ENCODE data around the gene THAP5. TPM values are rescaled to one million over a fixed set of nuclear protein-coding genes. Genes with fewer than 3 reads are reported as not detected.

The THAP5 gene
- polyA plus RNA-seq, 3 donors: 3.0 to 10.7 (median 9.9) TPM

DNA sequence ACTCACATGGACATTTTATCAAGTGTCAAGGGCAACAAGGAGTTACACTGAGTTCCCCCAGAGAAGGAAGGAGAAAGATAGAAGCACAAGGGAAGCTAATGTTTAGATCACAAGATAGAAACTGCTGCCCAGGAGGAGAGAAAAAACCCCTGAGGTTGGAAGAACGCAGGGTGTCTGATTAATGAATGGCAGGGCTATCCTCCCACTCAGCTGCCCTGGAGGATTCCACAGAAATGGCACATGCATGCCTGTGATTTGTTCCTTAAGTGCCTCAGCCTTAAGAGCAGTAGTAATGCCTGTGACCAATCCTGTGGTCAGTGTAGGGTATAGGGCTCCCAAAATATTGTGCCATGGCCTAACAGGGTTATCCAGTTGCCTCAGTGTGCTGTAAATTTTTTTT, 20.4 kb upstream of the THAP5 start:
- WGBS (ENCODE audit: insufficient coverage): 80% methylated on average over 1 of the region's 1 CpG
- TF ChIP-seq, protein P1, sequence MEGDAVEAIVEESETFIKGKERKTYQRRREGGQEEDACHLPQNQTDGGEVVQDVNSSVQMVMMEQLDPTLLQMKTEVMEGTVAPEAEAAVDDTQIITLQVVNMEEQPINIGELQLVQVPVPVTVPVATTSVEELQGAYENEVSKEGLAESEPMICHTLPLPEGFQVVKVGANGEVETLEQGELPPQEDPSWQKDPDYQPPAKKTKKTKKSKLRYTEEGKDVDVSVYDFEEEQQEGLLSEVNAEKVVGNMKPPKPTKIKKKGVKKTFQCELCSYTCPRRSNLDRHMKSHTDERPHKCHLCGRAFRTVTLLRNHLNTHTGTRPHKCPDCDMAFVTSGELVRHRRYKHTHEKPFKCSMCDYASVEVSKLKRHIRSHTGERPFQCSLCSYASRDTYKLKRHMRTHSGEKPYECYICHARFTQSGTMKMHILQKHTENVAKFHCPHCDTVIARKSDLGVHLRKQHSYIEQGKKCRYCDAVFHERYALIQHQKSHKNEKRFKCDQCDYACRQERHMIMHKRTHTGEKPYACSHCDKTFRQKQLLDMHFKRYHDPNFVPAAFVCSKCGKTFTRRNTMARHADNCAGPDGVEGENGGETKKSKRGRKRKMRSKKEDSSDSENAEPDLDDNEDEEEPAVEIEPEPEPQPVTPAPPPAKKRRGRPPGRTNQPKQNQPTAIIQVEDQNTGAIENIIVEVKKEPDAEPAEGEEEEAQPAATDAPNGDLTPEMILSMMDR (IDR thresholded peaks at IDR 0.05): no peak
- H2AFZ ChIP-seq (ENCODE audit: insufficient read depth, low read depth, low read length, poor library complexity, severe bottlenecking): no peak overlapping the region

DNA sequence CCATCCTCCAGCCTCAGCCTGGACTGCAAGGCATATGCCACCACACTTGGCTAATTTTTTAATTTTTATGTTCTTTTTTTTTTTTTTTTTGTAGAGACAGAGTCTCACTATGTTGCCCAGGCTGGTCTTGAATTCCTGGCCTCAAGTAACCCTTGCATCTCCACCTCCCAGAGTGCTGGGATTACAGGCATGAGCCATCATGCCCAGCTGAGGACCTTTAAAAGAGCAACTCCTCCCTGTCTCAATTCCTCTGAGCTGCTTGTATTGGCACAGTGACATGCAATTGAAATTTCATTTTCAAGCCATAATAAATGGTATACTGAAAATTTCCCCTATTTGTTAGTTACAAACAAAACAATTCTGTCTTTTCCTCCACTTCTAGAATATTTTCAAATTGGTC, 19.7 kb upstream of the THAP5 start:
- no peak for DNase-seq
- Histone ChIP-seq H3K36me3 (replicated peaks in 1 of 2; ENCODE audit: control insufficient read depth in 1 of 2, insufficient read depth in 2 of 2, low read length in 2 of 2) (no peaks in the 10 kb centered on the region), H3K9ac (ENCODE audit: insufficient read depth, low read length, poor library complexity, severe bottlenecking) (no peak overlapping the region), H3K4me1 (ENCODE audit: control insufficient read depth in 1 of 2, insufficient read depth in 2 of 2, low read length in 2 of 2) (no peaks in the 10 kb centered on the region), H3K4me3 (replicated peaks in 1 of 3; ENCODE audit: low read depth in 2 of 3, low read length in 3 of 3) (no peak overlapping the region), H3K9me3 (replicated peaks in 1 of 2; ENCODE audit: control insufficient read depth in 1 of 2, insufficient read depth in 1 of 2, low read length in 2 of 2) (no peaks in the 10 kb centered on the region), H3K79me2 (ENCODE audit: insufficient read depth, low read length) (no peaks in the 10 kb centered on the region), H3K27me3 (ENCODE audit: control insufficient read depth in 2 of 2, insufficient read depth in 2 of 2, low read length in 2 of 2) (no peaks in the 10 kb centered on the region), H3K4me2 (replicated peaks; ENCODE audit: extremely low read depth, low read length, poor library complexity, severe bottlenecking) (no peak overlapping the region), H4K20me1 (ENCODE audit: insufficient read depth, low read length) (no peaks in the 10 kb centered on the region), H2AFZ (ENCODE audit: insufficient read depth, low read depth, low read length, poor library complexity, severe bottlenecking) (no peak overlapping the region), H3K27ac (ENCODE audit: low read depth in 1 of 2, low read length in 2 of 2) (no peak overlapping the region)
- H3K9me3 Mint-ChIP-seq: peaks cover 0 to 3% (median 0%) of the 10 kb centered on the region in 7 donors
- H3K27me3 Mint-ChIP-seq (ENCODE audit: low read depth in 3 of 3): peaks cover 0 to 6% (median 0%) of the 10 kb centered on the region in 3 donors
- H3K4me3 Mint-ChIP-seq: no peak overlapping the region
- H3K27ac Mint-ChIP-seq: no peak overlapping the region
- TF ChIP-seq, protein P1 (IDR thresholded peaks at IDR 0.05): no peak
- no peaks in the 10 kb centered on the region for H3K36me3 Mint-ChIP-seq
- intact Hi-C loops (cut with micrococcal nuclease): no loop called here
- H3K4me1 Mint-ChIP-seq: no peaks in the 10 kb centered on the region

More for the DNA sequence above, 20.4 kb upstream of the THAP5 start:
- no peaks in the 10 kb centered on the region for H3K36me3 ChIP-seq (replicated peaks in 1 of 2; ENCODE audit: control insufficient read depth in 1 of 2, insufficient read depth in 2 of 2, low read length in 2 of 2)
- H3K4me1 ChIP-seq (ENCODE audit: control insufficient read depth in 1 of 2, insufficient read depth in 2 of 2, low read length in 2 of 2): no peaks in the 10 kb centered on the region
- H3K4me3 ChIP-seq (replicated peaks in 1 of 3; ENCODE audit: low read depth in 2 of 3, low read length in 3 of 3): no peak overlapping the region
- H3K27ac ChIP-seq (ENCODE audit: low read depth in 1 of 2, low read length in 2 of 2): no peak overlapping the region
- H3K4me3 Mint-ChIP-seq: no peak overlapping the region
- peaks cover 0 to 6% (median 0%) of the 10 kb centered on the region in 3 donors for H3K27me3 Mint-ChIP-seq (ENCODE audit: low read depth in 3 of 3)
- H4K20me1 ChIP-seq (ENCODE audit: insufficient read depth, low read length): no peaks in the 10 kb centered on the region
- H3K27ac Mint-ChIP-seq: no peak overlapping the region
- H3K9me3 Mint-ChIP-seq: peaks cover 0 to 3% (median under 1%) of the 10 kb centered on the region in 7 donors
- intact Hi-C loops (cut with micrococcal nuclease): no loop called here
- DNase-seq: no peak
- H3K79me2 ChIP-seq (ENCODE audit: insufficient read depth, low read length): no peaks in the 10 kb centered on the region
- no peaks in the 10 kb centered on the region for H3K27me3 ChIP-seq (ENCODE audit: control insufficient read depth in 2 of 2, insufficient read depth in 2 of 2, low read length in 2 of 2)
- no peak overlapping the region for H3K4me2 ChIP-seq (replicated peaks; ENCODE audit: extremely low read depth, low read length, poor library complexity, severe bottlenecking)
- no peak overlapping the region for H3K9ac ChIP-seq (ENCODE audit: insufficient read depth, low read length, poor library complexity, severe bottlenecking)
- H3K36me3 Mint-ChIP-seq: no peaks in the 10 kb centered on the region
- H3K9me3 ChIP-seq (replicated peaks in 1 of 2; ENCODE audit: control insufficient read depth in 1 of 2, insufficient read depth in 1 of 2, low read length in 2 of 2): no peaks in the 10 kb centered on the region
- H3K4me1 Mint-ChIP-seq: no peaks in the 10 kb centered on the region

Measured in CD14-positive monocyte (primary cell).